Mucosa of descending colon (tissue), 3 donors: Measurements from ENCODE around the gene STEAP1. TPM values are rescaled to one million over a fixed set of nuclear protein-coding genes. Genes with fewer than 3 reads are reported as not detected.
A peak's percentile ranks its signal among the peaks of the same experiment; 100 is the strongest.
"Not testable (repeated sequence)": the region's sequence is repeated elsewhere in the genome, so short reads cannot be mapped to it uniquely, and the experiment has no call there.

Experiments
- ATAC-seq: fragments of 200-7000 bp; cut with Tn5 transposase; one replicate; pipeline ENCODE4 v1.9.1; 2020; ENCODE audit warnings: mild to moderate bottlenecking, moderate library complexity
- DNase-seq, 3 donors: peaks; one replicate each; pipeline ENCODE4 v3.0.0-alpha.2; 2020
- H3K36me3 ChIP-seq: fragments of 200-600 bp; one replicate; pipeline ENCODE4 v1.8.0; 2021; ENCODE audit warnings: low read depth, mild to moderate bottlenecking
- H3K4me1 ChIP-seq: fragments of 200-600 bp; one replicate; pipeline ENCODE4 v1.8.0; 2021; ENCODE audit warnings: low read depth, mild to moderate bottlenecking
- H3K4me3 ChIP-seq: fragments of 200-600 bp; one replicate; pipeline ENCODE4 v1.8.0; 2021; ENCODE audit warnings: mild to moderate bottlenecking
- H3K9me3 ChIP-seq: fragments of 200-600 bp; one replicate; pipeline ENCODE4 v1.8.0; 2021; ENCODE audit warnings: mild to moderate bottlenecking
- CTCF ChIP-seq: fragments of 200-600 bp; IDR thresholded peaks from one replicate; pipeline ENCODE4 v1.8.0; 2022; ENCODE audit warnings: antibody characterized with exemption, mild to moderate bottlenecking
- intact Hi-C, 2 donors: fragments of 100-400 bp; cut with DNase I in 1 of 2; cut with micrococcal nuclease in 1 of 2; formaldehyde crosslinking; loops; one replicate each; pipeline versions ENCODE4 v1.11.0 to v1.11.1; 2022; cut with DNase I, micrococcal nuclease
- total RNA-seq, 3 donors: library from RNA; stranded (reverse); fragmentation: NEBNext Ultra II Directional in 2 of 3; extraction: Animal tissue kit (Norgen Biotek cat#: 25700) in 2 of 3; gene quantifications; one replicate each; pipeline versions ENCODE4 v1.2.1 to v1.2.4, GENCODE V29; 2021 to 2023
- donor health status: DM: no; HTN: no; CAD: no; lungs with moderate emphysema.
- donor health status: DM: no; HTN: no; CAD: no.
- donor health status: DM: no; HTN: yes; CAD: no.

STEAP1 gene
- total RNA-seq, 3 donors from 2014 or later, result 15.9 to 24.6 (median 24.5) TPM

DNA sequence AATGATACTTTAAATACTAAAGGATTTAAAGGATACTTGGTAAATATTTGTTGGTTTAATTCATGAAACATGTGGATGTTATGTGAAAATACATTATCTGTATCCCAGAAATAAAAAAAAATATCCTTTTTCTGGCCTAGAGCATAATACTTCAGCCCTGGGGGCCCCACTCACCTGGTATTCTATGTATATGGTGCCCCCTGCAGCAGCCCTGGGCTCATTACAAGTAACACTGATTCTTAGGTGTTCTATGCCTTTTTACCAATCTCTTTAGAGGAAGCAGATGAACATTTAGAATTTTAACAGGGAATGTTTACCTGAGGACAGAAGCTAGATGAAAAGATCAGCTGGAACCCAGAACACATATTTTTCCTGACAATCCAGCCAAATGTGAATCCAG is 4.8 kb upstream of the STEAP1 start:
- DNase-seq, result peak in 1 of 3 donors; percentile 51
- H3K36me3 ChIP-seq, H3K4me3 ChIP-seq, intact Hi-C loops, H3K4me1 ChIP-seq, ATAC-seq, H3K9me3 ChIP-seq: not testable (repeated sequence)
- TF ChIP-seq CTCF, result peak; percentile 16

DNA sequence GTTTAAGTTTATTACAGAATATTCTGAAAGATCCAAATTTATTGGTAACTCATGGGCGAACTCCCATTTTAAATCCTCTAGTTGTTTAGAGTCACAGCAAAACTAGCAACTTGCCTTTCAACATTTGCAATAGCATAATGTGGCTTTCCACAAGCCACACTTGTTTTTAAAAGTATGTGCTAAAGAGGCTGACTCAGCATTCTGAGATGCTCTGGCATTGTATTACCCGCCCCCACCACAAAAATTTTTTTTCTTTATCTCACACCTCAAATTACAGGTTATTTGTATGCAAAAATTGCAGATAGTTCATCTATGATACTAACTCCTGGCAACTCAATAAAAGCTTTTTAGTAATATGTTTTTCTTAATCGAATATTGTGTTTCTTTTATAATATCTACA is 2.4 kb upstream of the STEAP1 start:
- not testable (repeated sequence) for H3K4me1 ChIP-seq, H3K36me3 ChIP-seq, H3K9me3 ChIP-seq, DNase-seq, ATAC-seq, H3K4me3 ChIP-seq
- intact Hi-C loops, result loop anchor here in 1 of 2 donors (10.0 kb wide), 1 partner anchor 113 kb away; no protein-coding TSS in a partner anchor

DNA sequence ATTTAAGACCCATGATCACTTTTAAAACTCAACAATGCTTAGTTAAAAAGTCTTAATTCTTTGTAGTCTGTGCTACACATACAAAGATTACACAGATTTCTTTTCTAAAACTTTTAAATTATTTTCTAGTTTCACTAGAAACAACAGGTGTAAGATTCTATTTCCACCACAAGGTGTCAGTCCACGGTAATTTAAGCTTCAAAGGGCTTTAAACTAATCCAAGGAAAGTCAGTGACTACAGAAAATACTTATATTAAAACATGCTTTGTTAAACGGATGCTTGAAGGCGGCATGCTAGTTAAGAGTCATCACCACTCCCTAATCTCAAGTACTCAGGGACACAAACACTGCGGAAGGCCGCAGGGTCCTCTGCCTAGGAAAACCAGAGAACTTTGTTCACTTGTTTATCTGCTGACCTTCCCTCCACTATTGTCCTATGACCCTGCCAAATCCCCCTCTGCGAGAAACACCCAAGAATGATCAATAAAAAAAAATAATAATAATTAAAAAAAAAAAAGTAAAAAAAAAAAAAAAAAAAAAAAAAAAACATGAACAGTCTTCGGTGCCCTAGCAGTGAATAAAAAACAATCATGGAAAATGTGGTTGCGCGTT is 1.5 kb upstream of the STEAP1 start:
- ATAC-seq, result not testable (repeated sequence)
- peak in 1 of 3 donors; percentile 52 for DNase-seq
- intact Hi-C loops, result loop anchor here in 1 of 2 donors (10.0 kb wide), 1 partner anchor 112 kb away; no protein-coding TSS in a partner anchor

GRCh38 chr7:90155206-90155605 is 937 bp downstream of the STEAP1 start:
- no peak for DNase-seq
- ATAC-seq, result no peak
- no peak overlapping the region for H3K4me3 ChIP-seq
- H3K4me1 ChIP-seq, result no peaks in the 10 kb centered on the region
- H3K36me3 ChIP-seq, result no peaks in the 10 kb centered on the region
- no peaks in the 10 kb centered on the region for H3K9me3 ChIP-seq
- no peak for TF ChIP-seq CTCF
- intact Hi-C loops, result loop anchor here in 1 of 2 donors (10.0 kb wide), 1 partner anchor 110 kb away; no protein-coding TSS in a partner anchor

More for the DNA sequence above, 1.5 kb upstream of the STEAP1 start:
- H3K9me3 ChIP-seq, H3K4me3 ChIP-seq, H3K4me1 ChIP-seq, H3K36me3 ChIP-seq: not testable (repeated sequence)

GRCh38 chr7:90157331-90157730 is 3.1 kb downstream of the STEAP1 start:
- intact Hi-C loops, result loop anchor here in 1 of 2 donors (10.0 kb wide), 1 partner anchor 107 kb away; no protein-coding TSS in a partner anchor
- H3K9me3 ChIP-seq, H3K4me3 ChIP-seq, ATAC-seq, H3K4me1 ChIP-seq, DNase-seq, H3K36me3 ChIP-seq: not testable (repeated sequence)

DNA sequence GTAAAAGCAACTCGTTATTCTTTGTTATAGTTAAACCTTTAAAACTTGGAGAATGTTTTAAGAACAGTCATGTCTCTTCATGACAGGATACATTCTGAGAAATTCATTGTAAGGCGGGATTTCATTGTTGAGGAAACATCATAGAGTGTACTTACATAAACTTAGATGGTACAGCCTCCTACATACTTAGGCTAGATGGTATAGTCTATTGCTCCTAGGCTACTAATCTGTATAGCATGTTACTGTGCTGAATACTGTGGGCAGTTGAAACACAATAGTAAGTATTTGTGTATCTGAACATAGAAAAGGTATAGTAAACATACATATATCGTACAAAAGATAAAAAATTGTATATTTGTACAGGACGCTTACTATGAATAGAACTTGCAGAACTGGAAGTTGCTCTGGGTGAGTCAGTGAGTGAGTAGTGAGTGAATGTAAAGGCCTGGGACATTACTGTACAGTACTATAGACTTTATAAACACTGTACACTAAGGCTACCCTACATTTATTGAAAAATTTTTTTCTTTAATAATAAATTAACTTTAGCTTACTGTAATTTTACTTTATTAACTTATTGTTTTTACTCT is 3.6 kb downstream of the STEAP1 start:
- ATAC-seq, DNase-seq, H3K4me1 ChIP-seq, H3K36me3 ChIP-seq, H3K9me3 ChIP-seq, H3K4me3 ChIP-seq: not testable (repeated sequence)
- intact Hi-C loops, result loop anchor here in 1 of 2 donors (10.0 kb wide), 1 partner anchor 107 kb away; no protein-coding TSS in a partner anchor

DNA sequence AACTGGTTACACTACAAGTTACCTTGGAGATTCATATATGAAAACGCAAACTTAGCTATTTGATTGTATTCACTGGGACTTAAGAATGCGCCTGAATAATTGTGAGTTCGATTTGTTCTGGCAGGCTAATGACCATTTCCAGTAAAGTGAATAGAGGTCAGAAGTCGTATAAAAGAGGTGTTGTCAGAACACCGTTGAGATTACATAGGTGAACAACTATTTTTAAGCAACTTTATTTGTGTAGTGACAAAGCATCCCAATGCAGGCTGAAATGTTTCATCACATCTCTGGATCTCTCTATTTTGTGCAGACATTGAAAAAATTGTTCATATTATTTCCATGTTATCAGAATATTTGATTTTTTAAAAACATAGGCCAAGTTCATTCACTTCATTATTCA is 9.3 kb downstream of the STEAP1 start:
- Histone ChIP-seq H3K36me3 (no peaks in the 10 kb centered on the region), H3K9me3 (no peaks in the 10 kb centered on the region), H3K4me3 (no peak overlapping the region), H3K4me1 (peaks cover 7% of the 10 kb centered on the region)
- DNase-seq, result no peak
- TF ChIP-seq CTCF, result no peak
- intact Hi-C loops, result loop anchor here in 1 of 2 donors (10.0 kb wide), 1 partner anchor 101 kb away; no protein-coding TSS in a partner anchor
- ATAC-seq, result no peak
